Esophagus (tissue), 2 donors: ENCODE results near the gene VWA3A. TPM values are rescaled to one million over a fixed set of nuclear protein-coding genes. Genes with fewer than 3 reads are reported as not detected.
"Not testable (repeated sequence)": the region's sequence is repeated elsewhere in the genome, so short reads cannot be mapped to it uniquely, and the experiment has no call there.

Experiments
- H3K27ac ChIP-seq, 2 donors: one replicate each; pipeline ENCODE4 v1.5.1; 2013; ENCODE audit warnings: low read depth in 2 of 2, mild to moderate bottlenecking in 2 of 2, inconsistent platforms in 1 of 2, low read length in 1 of 2, moderate library complexity in 1 of 2
- H3K27me3 ChIP-seq, 2 donors: one replicate each; pipeline ENCODE4 v1.6.1; 2013; ENCODE audit warnings: low read length in 2 of 2, control low read depth in 1 of 2, mild to moderate bottlenecking in 1 of 2; ENCODE audit not compliant: insufficient read depth in 2 of 2, control insufficient read depth in 1 of 2
- H3K36me3 ChIP-seq, 2 donors: one replicate each; pipeline ENCODE4 v1.6.1; 2013; ENCODE audit warnings: low read length in 1 of 2; ENCODE audit not compliant: control insufficient read depth in 2 of 2, insufficient read depth in 2 of 2
- H3K4me1 ChIP-seq, 2 donors: one replicate each; pipeline ENCODE4 v1.6.1; 2013; ENCODE audit warnings: low read length in 1 of 2; ENCODE audit not compliant: control insufficient read depth in 2 of 2, insufficient read depth in 2 of 2
- H3K4me3 ChIP-seq, 2 donors: one replicate each; pipeline ENCODE4 v1.5.1; 2013; ENCODE audit warnings: low read length in 2 of 2, mild to moderate bottlenecking in 2 of 2, low read depth in 1 of 2, moderate library complexity in 1 of 2
- H3K9me3 ChIP-seq, 2 donors: one replicate each; pipeline ENCODE4 v1.6.1; 2013; ENCODE audit warnings: mild to moderate bottlenecking in 2 of 2, low read depth in 1 of 2, low read length in 1 of 2, moderate library complexity in 1 of 2; ENCODE audit not compliant: control insufficient read depth in 2 of 2, insufficient read depth in 1 of 2
- WGBS, 2 donors: extraction: QIAGEN DNeasy Blood & Tissue Kit; methylation state at CpG; one replicate each; pipeline ENCODE4 v1.1.7; 2013; 5-methylcytosine and 5-hydroxymethylcytosine counted together
- polyA plus RNA-seq, 2 donors: library from polyadenylated mRNA; stranded (reverse); fragments of 200-250 nt; gene quantifications; one replicate each; pipeline ENCODE4 v1.2.3, GENCODE V29; 2013
- donor health status: healthy with polysubstance abuse.
- donor health status: Bipolar disorder and iron deficiency.

VWA3A gene
- polyA plus RNA-seq, 2 donors = 0.01 to 0.24 TPM

DNA sequence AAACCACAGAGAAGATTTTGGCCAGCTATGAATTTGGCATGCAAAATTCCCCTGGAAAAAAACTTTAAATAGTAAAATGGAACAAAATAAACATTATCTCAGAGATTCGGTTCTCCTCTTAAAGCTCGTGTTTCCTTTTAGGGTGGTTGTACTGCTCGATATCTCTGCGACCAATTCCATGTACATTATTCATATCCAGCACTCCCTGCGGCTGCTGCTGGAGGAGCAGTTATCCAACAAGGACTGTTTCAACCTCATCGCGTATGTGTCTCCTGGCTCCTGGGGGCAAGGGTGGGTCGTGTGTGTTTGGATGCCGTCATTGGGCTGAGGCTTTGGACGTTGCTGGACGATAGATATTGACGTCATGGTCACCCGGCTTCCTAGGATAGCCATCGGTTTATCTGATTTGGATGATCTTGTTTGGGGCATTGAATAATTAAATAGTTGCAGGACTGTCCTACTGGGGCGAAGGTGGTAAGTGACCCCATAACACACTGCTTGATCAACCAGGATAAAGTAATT lies 33.8 kb downstream of the VWA3A start:
- Histone ChIP-seq H3K27ac (no peak overlapping the region), H3K36me3 (no peaks in the 10 kb centered on the region), H3K4me3 (no peak overlapping the region), H3K27me3 (no peaks in the 10 kb centered on the region), H3K4me1 (no peaks in the 10 kb centered on the region), H3K9me3 (no peaks in the 10 kb centered on the region)
- 77 to 83% methylated on average over 15 of the region's 15 CpGs for WGBS, 2 donors

DNA sequence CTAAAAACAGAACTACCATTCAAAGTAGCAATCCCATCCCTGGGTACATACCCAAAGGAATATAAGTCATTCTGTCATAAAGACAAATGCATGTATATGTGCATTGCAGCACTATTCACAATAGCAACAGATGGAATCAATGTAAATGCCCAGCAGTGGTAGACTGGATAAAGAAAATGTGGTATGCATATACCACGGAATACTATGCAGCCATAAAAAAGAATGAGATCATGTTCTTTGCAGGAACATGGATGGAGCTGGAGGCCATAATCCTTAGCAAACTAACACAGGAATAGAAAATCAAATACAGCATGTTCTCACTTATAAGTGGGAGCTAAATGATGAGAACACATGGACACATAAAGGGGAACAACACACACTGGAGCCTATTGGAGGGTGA lies 36.2 kb downstream of the VWA3A start:
- H3K27me3 ChIP-seq, H3K27ac ChIP-seq, H3K36me3 ChIP-seq, H3K4me3 ChIP-seq, H3K4me1 ChIP-seq, H3K9me3 ChIP-seq: not testable (repeated sequence)
- WGBS, 2 donors = 91 to 92% methylated on average over 1 of the region's 1 CpG

DNA sequence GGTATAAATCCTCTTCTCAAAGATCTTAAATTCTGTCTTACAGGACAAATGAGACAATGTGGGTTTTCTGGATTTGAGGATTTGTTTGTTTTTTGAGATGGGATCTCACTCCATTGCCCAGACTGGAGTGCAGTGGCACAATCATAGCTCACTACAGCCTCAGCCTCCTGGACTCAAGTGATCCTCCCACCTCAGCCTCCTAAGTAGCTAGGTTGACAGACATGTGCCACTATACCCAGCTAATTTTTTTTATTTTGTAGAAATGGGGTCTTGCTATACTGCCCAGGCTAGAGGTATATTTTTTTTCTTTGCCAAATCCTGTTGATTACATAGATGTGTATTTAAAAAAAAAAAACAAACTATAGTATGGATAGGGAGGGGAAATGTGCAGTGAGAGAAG lies 38.2 kb downstream of the VWA3A start:
- Histone ChIP-seq H3K4me1 (no peaks in the 10 kb centered on the region), H3K27ac (no peak overlapping the region), H3K4me3 (no peak overlapping the region), H3K27me3 (no peaks in the 10 kb centered on the region), H3K36me3 (no peaks in the 10 kb centered on the region), H3K9me3 (no peaks in the 10 kb centered on the region)

DNA sequence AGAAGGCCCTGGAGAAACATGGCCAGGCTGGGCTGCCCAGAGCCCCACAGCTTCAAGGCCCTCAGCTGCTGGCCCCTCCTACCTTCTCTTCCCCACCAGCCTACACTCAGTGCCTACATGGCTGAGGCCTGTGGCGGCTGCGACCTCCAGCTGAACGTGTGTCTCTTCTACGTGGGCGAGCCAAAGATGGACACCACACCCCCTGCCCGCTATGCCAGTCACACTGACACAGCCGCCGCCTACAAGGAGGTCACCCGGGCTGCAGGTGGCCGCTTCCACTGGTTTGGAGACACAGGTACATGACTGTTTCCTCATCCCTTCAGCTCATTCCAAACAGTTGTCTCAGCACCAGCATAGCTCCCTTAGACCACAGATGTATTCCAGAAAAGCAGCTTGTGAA lies 40.5 kb downstream of the VWA3A start:
- no peaks in the 10 kb centered on the region for H3K9me3 ChIP-seq
- H3K27me3 ChIP-seq = no peaks in the 10 kb centered on the region
- H3K4me3 ChIP-seq = no peak overlapping the region
- no peaks in the 10 kb centered on the region for H3K36me3 ChIP-seq
- WGBS, 2 donors = 86 to 91% methylated on average over 10 of the region's 10 CpGs
- H3K4me1 ChIP-seq = no peaks in the 10 kb centered on the region
- H3K27ac ChIP-seq = no peak overlapping the region

DNA sequence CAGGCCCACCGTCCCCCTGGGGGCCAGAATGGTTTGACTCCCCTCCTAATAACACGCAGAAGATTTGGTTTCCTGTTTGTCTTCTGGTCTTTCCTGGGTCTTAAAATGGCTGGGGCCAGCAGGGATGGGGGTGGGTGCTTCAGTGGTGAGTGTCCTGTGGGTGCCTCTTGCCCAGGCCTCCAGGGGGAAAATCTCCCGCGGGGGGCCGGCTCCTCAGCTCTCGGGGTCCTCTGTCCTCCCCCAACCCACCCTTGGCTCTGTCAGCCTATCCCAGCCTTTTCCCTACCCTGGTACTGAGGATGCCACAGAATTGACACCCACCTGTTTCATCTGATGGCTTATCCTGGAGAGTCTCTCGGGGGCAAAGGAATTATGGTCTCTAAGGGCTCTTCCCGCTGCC lies 46.1 kb downstream of the VWA3A start:
- no peaks in the 10 kb centered on the region for H3K36me3 ChIP-seq
- H3K4me3 ChIP-seq = no peak overlapping the region
- H3K9me3 ChIP-seq = no peaks in the 10 kb centered on the region
- H3K27me3 ChIP-seq = no peaks in the 10 kb centered on the region
- H3K27ac ChIP-seq = no peak overlapping the region
- no peaks in the 10 kb centered on the region for H3K4me1 ChIP-seq
- WGBS, 2 donors = 76 to 80% methylated on average over 7 to 8 of the region's 8 CpGs

DNA sequence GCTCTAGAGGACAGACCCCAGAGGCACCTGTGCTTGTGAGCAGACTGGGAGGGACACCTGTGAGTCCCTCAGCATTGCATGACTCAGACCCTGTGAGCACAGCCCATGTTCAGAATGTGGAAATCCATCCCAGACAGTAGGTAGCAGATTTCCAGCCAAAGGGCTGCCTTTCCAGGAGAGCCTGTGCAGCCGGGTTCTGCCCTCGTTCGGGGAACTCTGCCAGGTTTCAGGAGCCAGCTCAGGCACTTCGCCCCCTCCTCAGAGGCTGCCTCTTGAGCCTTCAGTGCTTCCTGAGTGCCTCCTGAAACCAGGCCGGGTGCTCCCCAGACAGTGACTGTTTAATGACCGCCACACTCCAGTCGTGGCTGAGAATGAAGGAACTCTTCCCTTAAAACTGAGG lies 46.7 kb downstream of the VWA3A start:
- no peaks in the 10 kb centered on the region for H3K36me3 ChIP-seq
- no peaks in the 10 kb centered on the region for H3K27me3 ChIP-seq
- no peak overlapping the region for H3K27ac ChIP-seq
- no peak overlapping the region for H3K4me3 ChIP-seq
- WGBS, 2 donors = 47 to 60% methylated on average over 7 of the region's 7 CpGs
- no peaks in the 10 kb centered on the region for H3K4me1 ChIP-seq
- H3K9me3 ChIP-seq = no peaks in the 10 kb centered on the region

DNA sequence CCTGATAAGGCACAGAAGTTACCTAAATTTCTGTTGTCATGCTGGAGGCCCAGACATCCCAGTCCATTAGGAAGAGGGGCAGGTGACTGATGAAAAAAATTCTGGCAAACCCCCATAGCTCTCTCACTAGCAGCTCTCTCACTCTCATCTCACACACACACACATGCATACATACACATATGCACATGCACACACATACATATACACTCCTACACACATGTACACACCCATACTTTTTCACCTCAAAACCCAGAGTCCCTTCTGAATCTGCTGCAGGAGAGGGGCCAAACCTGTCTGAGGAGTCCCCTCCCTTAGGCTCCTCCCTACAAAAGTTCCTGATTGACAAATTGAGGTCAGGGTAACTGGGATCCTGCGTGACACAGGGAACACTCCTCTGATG lies 47.4 kb downstream of the VWA3A start:
- Histone ChIP-seq H3K27ac (no peak overlapping the region), H3K27me3 (no peaks in the 10 kb centered on the region), H3K4me1 (no peaks in the 10 kb centered on the region), H3K4me3 (no peak overlapping the region), H3K9me3 (no peaks in the 10 kb centered on the region), H3K36me3 (no peaks in the 10 kb centered on the region)
- WGBS, 2 donors = 63 to 67% methylated on average over 1 of the region's 1 CpG

DNA sequence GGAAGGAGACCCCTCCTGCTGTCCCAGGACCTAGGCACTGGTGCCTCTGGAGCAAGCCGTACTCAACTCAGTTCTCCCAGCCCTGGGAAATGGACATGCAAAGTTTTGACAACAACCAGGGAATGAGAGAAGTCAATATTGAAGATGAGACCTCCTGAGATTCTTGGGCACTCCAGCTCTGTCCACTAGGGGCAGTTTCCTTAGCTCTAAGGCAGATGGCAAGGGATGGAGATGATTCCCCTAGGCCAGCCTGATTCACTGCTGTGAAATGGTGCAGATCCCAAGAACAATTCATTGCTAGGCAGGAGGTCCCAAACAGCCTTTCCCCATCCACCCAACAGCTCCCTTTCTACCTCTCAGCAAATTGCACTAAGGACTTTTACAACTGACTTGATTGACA lies 49.4 kb downstream of the VWA3A start:
- no peak overlapping the region for H3K27ac ChIP-seq
- WGBS, 2 donors = 91 to 92% methylated on average over 1 of the region's 1 CpG
- H3K4me1 ChIP-seq = no peaks in the 10 kb centered on the region
- no peaks in the 10 kb centered on the region for H3K36me3 ChIP-seq
- no peaks in the 10 kb centered on the region for H3K27me3 ChIP-seq
- H3K4me3 ChIP-seq = no peak overlapping the region
- no peaks in the 10 kb centered on the region for H3K9me3 ChIP-seq

DNA sequence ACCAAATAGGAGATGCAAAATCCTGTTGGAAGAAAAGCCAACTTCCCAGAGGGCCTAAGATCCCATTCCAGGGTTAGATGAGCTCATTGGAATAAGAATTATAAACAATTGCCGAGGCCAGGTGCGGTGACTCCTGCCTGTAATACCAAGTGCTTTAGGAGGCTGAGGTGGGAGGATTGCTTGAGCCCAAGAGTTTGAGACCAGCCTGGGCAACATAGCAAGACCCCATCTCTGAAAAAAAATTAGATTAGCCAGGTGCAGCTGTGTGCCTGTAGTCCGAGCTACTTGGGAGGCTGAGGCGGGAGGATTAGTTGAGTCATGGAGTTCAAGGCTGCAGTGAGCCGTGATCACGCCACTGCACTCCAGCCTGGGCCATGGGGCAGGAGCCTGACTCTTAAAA lies 52.2 kb downstream of the VWA3A start:
- Histone ChIP-seq H3K4me1 (no peaks in the 10 kb centered on the region), H3K27me3 (no peaks in the 10 kb centered on the region), H3K4me3 (no peak overlapping the region), H3K9me3 (no peaks in the 10 kb centered on the region), H3K27ac (no peak overlapping the region), H3K36me3 (no peaks in the 10 kb centered on the region)
- 90 to 93% methylated on average over 6 of the region's 6 CpGs for WGBS, 2 donors

DNA sequence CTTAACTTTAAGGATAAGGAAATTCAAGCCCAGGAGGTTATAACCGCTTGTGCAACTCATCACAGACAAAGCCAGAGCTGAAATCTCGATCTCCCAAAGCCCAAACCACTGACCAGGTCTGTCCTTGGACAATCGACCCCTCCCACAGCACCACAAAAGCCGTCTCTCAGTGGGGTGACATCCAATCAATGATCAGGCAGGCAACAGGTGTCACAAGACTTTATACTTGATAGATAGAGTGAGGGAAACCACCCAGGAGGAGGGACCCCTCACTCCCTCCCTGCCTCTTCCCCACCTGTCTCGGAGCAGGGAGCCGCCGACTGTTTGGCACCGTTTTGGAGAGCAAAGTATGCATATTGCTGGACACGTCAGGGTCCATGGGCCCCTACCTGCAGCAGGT lies 55.5 kb downstream of the VWA3A start:
- 49 to 65% methylated on average over 9 of the region's 9 CpGs for WGBS, 2 donors
- Histone ChIP-seq H3K36me3 (peaks cover 0 to 3% of the 10 kb centered on the region in 2 donors), H3K9me3 (no peaks in the 10 kb centered on the region), H3K27me3 (no peaks in the 10 kb centered on the region), H3K27ac (no peak overlapping the region), H3K4me3 (no peak overlapping the region), H3K4me1 (no peaks in the 10 kb centered on the region)
